Caki2 (cell line): ENCODE results near the gene RCC2. TPM values are rescaled to one million over a fixed set of nuclear protein-coding genes. Genes with fewer than 3 reads are reported as not detected.

Experiments used
- DNase-seq: peaks from one replicate; pipeline ENCODE4 v3.0.0-alpha.2; 2015; ENCODE audit warnings: low read depth
- in situ Hi-C: cut with HindIII; loops from 2 replicates; pipeline ENCODE4 v1.10.0; 2016; ENCODE audit warnings: low sequenced_read_pairs, low pct_unique_long_range_greater_than_20kb, mixed read lengths
- total RNA-seq: library from RNA; depleted of rRNA; stranded (reverse); fragments of >200 nt; shearing (Covaris generic); gene quantifications from 2 replicates; pipeline ENCODE4 v1.2.3, GENCODE V29; 2014; ENCODE audit warnings: low replicate concordance; rRNA removed

The RCC2 gene
- total RNA-seq, 1 experiment from 2014 or later = 145 TPM

- no peak for DNase-seq
- in situ Hi-C loops = no loop called here
Measured at GRCh38 chr1:17359808-17360207, 79.7 kb downstream of the RCC2 start.

GRCh38 chr1:17359031-17359430 lies 80.4 kb downstream of the RCC2 start:
- DNase-seq = no peak
- in situ Hi-C loops = no loop called here

- DNase-seq = no peak
- in situ Hi-C loops = no loop called here
Measured at GRCh38 chr1:17358557-17358956, 80.9 kb downstream of the RCC2 start.

Other genes starting within 250 kb of the RCC2 start
- 4.4 and 7.2 TPM in 2 replicates for gene PADI1, start 234.5 kb downstream of the RCC2 start, total RNA-seq
- 82.9 and 83.2 TPM in 2 replicates for gene PADI3, start 190.6 kb downstream of the RCC2 start, total RNA-seq
- not detected in 2 replicates for gene PADI4, start 131.5 kb downstream of the RCC2 start, total RNA-seq
- not detected in 2 replicates for gene PADI6, start 67.5 kb downstream of the RCC2 start, total RNA-seq
- gene ARHGEF10L, start 100.0 kb upstream of the RCC2 start, total RNA-seq = 23.1 and 31.0 TPM in 2 replicates